ENCODE measurements around the gene ZCCHC3.

The ZCCHC3 gene

DNA sequence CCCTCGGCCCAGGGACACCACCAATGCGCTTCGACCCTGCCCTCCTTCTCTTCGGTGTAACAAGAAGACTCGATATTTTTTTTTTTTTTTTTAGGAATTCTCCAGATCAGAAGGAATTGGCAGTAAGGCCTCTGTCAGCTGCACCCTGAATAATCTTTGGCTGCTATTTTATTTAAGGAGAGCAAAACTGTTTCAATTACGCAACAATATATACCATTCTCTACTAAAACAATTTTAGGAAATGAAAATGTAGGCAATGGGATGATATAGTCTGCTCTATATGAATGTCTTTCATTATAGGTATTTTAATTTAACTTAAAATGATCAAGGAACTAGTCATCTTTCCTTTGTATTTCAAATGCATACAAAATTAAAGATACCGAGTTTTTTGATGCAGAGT, 13.3 kb downstream of the ZCCHC3 start:
- Histone ChIP-seq H3K4me1 (peaks cover 19% of the 10 kb centered on the region), H3K36me3 (no peaks in the 10 kb centered on the region), H3K9me3 (no peaks in the 10 kb centered on the region), H3K27me3 (no peaks in the 10 kb centered on the region), H3K4me2 (peak overlapping the region; percentile 64), H3K9ac (no peak overlapping the region), H3K4me3 (no peak overlapping the region), H3K27ac (no peak overlapping the region), H4K20me1 (no peaks in the 10 kb centered on the region)
- TF ChIP-seq Cebpa-rat (IDR thresholded peaks at IDR 0.05), result peak; percentile 49; the same call in 1 of the 2 replicates

DNA sequence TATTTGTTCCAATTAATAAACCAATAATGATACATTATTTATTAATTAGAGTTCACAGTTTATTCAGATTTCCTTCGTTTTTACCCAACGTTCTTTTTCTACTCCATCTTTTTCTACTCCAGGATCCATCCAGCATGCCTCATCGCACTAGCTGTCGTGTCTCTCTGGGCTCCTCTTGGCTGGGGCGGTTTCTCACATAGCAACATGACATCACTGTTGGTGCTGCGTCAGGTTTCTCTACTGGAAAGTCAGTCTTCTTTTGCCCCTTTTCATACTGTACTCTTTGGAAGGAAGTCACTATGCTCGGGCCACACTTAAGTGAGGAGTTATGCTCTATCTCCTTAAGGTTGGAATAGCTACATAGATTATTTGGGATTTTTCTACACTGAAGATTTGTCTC, 14.2 kb downstream of the ZCCHC3 start:
- TF ChIP-seq Cebpa-rat (IDR thresholded peaks at IDR 0.05), result no peak
- Histone ChIP-seq H3K4me2 (no peak overlapping the region), H3K9ac (no peak overlapping the region), H4K20me1 (no peaks in the 10 kb centered on the region), H3K4me1 (peaks cover 19% of the 10 kb centered on the region), H3K27me3 (no peaks in the 10 kb centered on the region), H3K27ac (no peak overlapping the region), H3K36me3 (no peaks in the 10 kb centered on the region), H3K4me3 (no peak overlapping the region), H3K9me3 (no peaks in the 10 kb centered on the region)

DNA sequence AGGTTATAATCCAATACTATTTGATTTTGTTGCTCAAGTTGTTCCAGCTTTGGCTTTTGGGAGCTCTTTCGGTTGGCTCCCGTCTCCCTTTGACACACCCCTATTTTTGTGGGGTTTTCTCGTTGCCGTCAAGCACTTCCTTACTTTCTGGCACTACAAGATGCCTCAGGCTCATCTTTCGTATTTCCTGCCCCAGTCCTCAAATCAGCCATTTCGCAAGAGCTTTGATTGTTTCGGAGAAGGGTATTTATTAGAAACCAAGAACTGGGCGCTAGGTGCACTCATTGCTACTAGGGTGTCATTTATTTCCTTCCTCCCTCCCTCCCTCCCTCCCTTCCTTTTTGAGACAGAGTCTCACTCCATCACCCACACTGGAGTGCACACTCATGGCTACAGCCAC, 14.7 kb downstream of the ZCCHC3 start:
- Histone ChIP-seq H3K4me3 (no peak overlapping the region), H3K4me2 (no peak overlapping the region), H3K9ac (no peak overlapping the region), H3K27ac (no peak overlapping the region), H4K20me1 (no peaks in the 10 kb centered on the region), H3K9me3 (no peaks in the 10 kb centered on the region), H3K36me3 (no peaks in the 10 kb centered on the region; the same call in 1 of the 2 replicates), H3K27me3 (no peaks in the 10 kb centered on the region), H3K4me1 (peaks cover 19% of the 10 kb centered on the region)
- TF ChIP-seq Cebpa-rat (IDR thresholded peaks at IDR 0.05), result no peak

DNA sequence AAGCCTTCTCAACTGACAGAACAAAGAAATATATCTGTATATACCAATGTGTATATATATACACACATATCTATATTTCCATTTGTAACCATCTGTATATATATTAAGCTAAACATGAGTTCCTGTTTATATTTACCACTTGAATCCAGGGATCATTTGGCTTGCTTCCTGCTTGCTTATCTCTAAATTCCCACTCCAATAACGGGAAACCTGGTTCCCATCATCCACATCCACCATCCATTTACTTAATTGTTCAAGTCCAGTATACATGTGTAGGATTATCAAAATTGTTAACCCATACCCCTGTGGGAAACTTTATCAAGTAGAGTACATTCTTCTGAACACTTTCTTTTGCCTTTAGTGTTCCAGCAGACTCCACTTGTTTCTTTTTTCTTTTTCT, 15.5 kb downstream of the ZCCHC3 start:
- Histone ChIP-seq H4K20me1 (no peaks in the 10 kb centered on the region), H3K4me2 (no peak overlapping the region), H3K9me3 (no peaks in the 10 kb centered on the region), H3K36me3 (no peaks in the 10 kb centered on the region; the same call in 1 of the 2 replicates), H3K4me1 (peaks cover 19% of the 10 kb centered on the region), H3K27me3 (no peaks in the 10 kb centered on the region), H3K9ac (no peak overlapping the region), H3K4me3 (no peak overlapping the region), H3K27ac (no peak overlapping the region)
- no peak for TF ChIP-seq Cebpa-rat (IDR thresholded peaks at IDR 0.05)

DNA sequence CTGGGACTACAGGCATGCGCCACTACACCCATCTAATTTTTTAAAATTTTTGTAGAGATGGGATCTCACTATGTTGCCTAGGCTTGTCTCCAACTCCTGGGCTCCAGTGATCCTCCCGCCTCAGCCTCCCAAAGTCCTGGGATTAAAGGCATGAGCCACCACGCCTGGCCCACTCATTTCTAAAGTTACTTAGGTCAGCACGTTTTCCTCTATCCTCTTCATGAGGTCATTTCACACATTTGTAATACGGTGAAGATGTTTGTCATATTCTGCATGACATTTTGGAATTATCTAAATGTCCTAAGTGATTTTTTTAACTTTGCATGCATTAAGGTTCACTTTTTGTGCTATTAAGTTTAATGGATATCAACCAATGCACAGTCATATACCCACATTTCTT, 16.0 kb downstream of the ZCCHC3 start:
- Histone ChIP-seq H3K4me2 (no peak overlapping the region), H3K4me3 (no peak overlapping the region), H3K9ac (no peak overlapping the region), H3K4me1 (peaks cover 19% of the 10 kb centered on the region), H4K20me1 (no peaks in the 10 kb centered on the region), H3K9me3 (no peaks in the 10 kb centered on the region), H3K36me3 (no peaks in the 10 kb centered on the region; the same call in 1 of the 2 replicates), H3K27me3 (no peaks in the 10 kb centered on the region), H3K27ac (no peak overlapping the region)
- no peak for TF ChIP-seq Cebpa-rat (IDR thresholded peaks at IDR 0.05)

DNA sequence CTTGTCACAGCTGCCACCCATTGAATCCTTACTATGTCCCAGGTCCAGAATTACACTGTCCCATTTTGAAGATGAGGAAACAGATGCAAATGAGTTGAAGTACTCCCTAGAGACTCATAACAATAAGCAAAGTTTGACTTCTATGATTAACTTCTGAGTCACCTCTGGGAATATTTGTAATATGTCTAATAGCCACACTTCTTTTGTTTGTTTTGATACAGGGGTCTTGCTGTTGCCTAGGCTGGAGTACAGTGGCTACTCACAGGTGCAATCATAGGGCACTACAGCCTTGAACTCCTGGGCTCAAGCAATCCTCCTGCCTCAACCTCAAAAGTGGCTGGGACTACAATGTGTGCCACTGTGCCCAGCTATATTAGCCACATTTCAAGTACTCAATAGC, 16.6 kb downstream of the ZCCHC3 start:
- no peaks in the 10 kb centered on the region for H3K9me3 ChIP-seq
- H3K4me3 ChIP-seq, result no peak overlapping the region
- no peak overlapping the region for H3K9ac ChIP-seq
- H3K27ac ChIP-seq, result no peak overlapping the region
- no peaks in the 10 kb centered on the region for H3K27me3 ChIP-seq
- no peaks in the 10 kb centered on the region; the same call in 1 of the 2 replicates for H3K36me3 ChIP-seq
- TF ChIP-seq Cebpa-rat (IDR thresholded peaks at IDR 0.05), result no peak
- H3K4me1 ChIP-seq, result peaks cover 19% of the 10 kb centered on the region
- H3K4me2 ChIP-seq, result no peak overlapping the region; the same call in 1 of the 2 replicates
- H4K20me1 ChIP-seq, result no peaks in the 10 kb centered on the region

DNA sequence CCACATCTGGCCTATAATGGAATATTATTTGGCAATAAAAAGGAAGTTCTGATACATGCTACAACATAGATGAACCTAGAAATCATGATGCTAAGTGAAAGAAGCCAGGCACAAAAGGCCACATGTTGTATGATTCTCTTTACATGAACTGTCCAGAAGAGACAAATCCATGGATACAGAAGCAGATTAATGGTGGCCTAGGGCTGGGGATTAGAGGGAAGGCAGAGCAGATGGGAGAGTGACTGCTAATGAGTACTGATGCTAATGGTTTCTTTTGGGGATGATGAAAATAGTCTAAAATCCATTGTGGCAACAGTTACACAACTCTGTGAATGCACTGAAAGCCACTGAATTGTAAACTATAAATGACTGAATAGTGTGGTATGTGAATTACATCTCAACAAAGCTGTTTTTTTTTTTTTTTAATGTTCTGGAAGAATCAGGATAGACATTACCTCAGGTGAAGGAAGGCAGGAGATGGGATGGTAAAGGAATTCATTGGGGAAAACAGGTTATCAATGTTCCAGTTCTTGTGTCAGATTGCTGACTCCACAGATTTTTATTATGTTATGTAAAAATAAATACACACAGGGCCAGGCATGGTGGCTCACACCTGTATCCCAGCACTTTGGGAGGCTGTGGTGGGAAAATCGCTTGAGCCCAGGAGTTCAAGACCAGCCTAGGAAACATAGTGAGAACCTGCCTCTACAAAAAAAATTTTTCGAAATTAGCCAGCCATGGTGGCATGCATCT, 19.1 kb downstream of the ZCCHC3 start:
- peaks cover 7% of the 10 kb centered on the region; the same call in 1 of the 2 replicates for H3K4me1 ChIP-seq
- no peaks in the 10 kb centered on the region for H3K9me3 ChIP-seq
- H3K27me3 ChIP-seq, result no peaks in the 10 kb centered on the region
- no peak overlapping the region for H3K4me2 ChIP-seq
- H3K36me3 ChIP-seq, result no peaks in the 10 kb centered on the region; the same call in 1 of the 2 replicates
- no peak overlapping the region for H3K4me3 ChIP-seq
- no peaks in the 10 kb centered on the region for H4K20me1 ChIP-seq
- TF ChIP-seq Cebpa-rat (IDR thresholded peaks at IDR 0.05), result no peak
- no peak overlapping the region for H3K27ac ChIP-seq
- H3K9ac ChIP-seq, result no peak overlapping the region

DNA sequence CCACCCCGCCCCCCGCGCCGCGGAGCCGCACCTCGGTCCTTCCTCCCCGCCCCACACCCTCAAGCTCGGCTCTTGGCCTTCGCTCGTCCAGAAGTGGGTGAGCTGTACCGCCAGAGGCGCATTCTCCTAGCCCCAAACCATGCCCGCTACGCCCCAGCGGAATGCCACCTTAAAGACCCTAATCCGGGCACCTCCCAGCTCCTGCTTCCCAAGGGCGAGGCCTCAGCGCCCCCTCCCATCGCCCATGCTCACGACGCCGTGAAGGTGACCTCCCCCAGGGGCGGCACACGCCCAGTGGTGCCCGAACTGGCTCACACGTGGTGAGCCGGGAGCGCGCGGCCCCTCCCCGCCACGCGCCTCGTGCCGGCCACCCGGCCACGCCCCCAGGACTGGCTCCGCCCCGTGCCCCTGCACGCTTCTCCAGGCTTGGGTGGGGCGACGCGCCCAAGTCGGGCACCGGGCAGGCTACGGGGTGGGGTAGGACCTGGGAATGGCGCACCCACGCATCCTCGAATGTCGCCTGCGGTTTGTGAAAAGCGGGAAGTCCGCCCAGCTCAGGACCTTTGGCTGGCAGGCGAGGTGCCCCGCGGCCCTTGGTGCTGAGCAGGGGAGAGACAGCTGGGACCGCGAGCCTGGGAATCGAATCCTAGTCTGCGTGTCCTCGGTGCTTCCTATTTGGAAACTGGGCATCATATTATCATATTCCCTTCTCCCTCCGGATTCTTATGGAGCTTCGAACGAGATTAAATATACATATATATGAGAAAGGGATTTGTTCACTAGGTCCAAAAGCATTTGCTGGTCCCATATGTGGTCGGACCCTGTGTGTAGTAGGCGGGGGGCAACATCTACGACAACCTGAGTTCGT, 27.0 kb downstream of the ZCCHC3 start:
- H3K4me2 ChIP-seq, result peak overlapping the region; percentile 99
- peaks cover 28% of the 10 kb centered on the region for H4K20me1 ChIP-seq
- H3K9me3 ChIP-seq, result no peaks in the 10 kb centered on the region
- 0 out of 2 replicates have a peak, but pooled peaks cover 8% of the 10 kb centered on the region for H3K36me3 ChIP-seq
- no peaks in the 10 kb centered on the region for H3K27me3 ChIP-seq
- no peak for TF ChIP-seq Cebpa-rat (IDR thresholded peaks at IDR 0.05)
- H3K4me3 ChIP-seq, result peak overlapping the region; percentile 94
- peak overlapping the region; percentile 92 for H3K9ac ChIP-seq
- peaks cover 26% of the 10 kb centered on the region for H3K4me1 ChIP-seq
- peak overlapping the region; percentile 93 for H3K27ac ChIP-seq

DNA sequence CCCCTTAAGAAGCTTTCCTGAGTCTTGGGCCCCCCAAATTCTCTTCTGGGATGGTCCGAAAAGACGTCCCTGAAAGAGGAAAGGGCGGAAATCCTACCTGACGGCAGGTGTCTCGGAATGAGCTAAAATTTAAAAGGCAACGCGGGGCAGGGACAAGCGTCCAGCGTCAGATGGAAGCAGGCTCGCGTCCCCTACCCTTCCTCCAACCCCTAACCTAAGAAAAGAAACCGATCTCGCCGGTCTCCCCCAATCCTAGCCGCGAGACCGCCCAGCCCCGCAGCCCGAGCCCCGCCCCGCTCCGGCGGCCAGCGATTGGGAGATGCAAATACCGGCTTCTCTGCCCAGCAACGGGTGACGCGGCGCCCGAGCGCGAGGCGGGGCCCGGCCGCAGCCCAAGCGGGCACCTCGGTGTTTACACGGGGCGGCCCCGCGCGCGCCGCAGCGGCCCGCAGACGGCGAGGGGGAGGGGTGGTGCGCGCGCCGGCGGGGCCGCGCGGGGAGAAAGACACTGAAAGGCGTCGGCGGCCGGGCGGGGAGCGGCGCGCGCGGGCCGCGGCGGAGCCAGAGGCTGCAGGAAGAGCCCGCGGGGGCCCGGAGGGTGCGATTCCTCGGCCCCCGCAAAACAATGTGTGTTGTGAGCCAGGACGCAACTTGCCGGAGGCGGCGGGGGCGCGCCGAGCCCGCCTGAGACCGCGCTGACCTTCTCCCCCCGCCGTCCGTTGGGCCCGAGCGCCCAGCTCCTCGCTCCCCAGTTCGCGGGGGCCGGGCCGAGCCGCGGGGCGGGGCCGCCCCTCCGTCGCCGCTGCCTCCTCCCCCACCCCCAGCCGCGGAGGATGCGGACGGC, 27.9 kb downstream of the ZCCHC3 start, which contains the start of gene SOX12:
Gene SOX12, plus strand, starts transcription at position 508 of the 844 bp plus-strand sequence. CDS start 373 bp downstream, outside the sequence.
- Histone ChIP-seq H3K27me3 (no peaks in the 10 kb centered on the region), H3K27ac (peak within 1 kb of the TSS; percentile 93), H3K4me2 (peak within 1 kb of the TSS; percentile 99), H3K9ac (peak within 1 kb of the TSS; percentile 92), H4K20me1 (peaks cover 37% of the 10 kb centered on the region), H3K4me1 (peaks cover 34% of the 10 kb centered on the region), H3K4me3 (peak within 1 kb of the TSS; percentile 94), H3K9me3 (no peaks in the 10 kb centered on the region), H3K36me3 (peaks cover 15% of the 10 kb centered on the region; the same call in 1 of the 2 replicates)
- TF ChIP-seq Cebpa-rat (IDR thresholded peaks at IDR 0.05), result no peak
